GM12878 (cell line): ENCODE data around the gene EDC4. TPM values are rescaled to one million over a fixed set of nuclear protein-coding genes. Genes with fewer than 3 reads are reported as not detected.

Experiments used
- ATAC-seq: fragments of 200-7000 bp; cut with Tn5 transposase; 3 replicates; pipeline ENCODE4 v1.9.1; 2020; ENCODE audit warnings: mild to moderate bottlenecking, moderate library complexity
- BruUV-seq: library from RNA; stranded (reverse); fragments of 400-500 nt; replicated peaks from 2 replicates; lab custom pipeline; 2021; lab: Mats Ljungman, UMichigan
- CTCF ChIA-PET: fragments of 300-600 bp; sonication (Branson Sonifier 250); formaldehyde crosslinking; extraction: SDS; loops from one replicate; lab custom pipeline; 2021; ENCODE audit warnings: inconsistent platforms; lab: Yijun Ruan, JAX
- POLR2A ChIA-PET: fragments of 350-600 bp; formaldehyde crosslinking; extraction: SDS; loops from one replicate; lab custom pipeline; 2021; ENCODE audit warnings: inconsistent platforms; lab: Charles Lee
- RAD21 ChIA-PET: fragments of 300-600 bp; sonication (Branson Sonifier 250); formaldehyde crosslinking; loops from one replicate; lab custom pipeline; 2023; ENCODE audit warnings: antibody characterized with exemption; ENCODE audit not compliant: unreplicated experiment; lab: Charles Lee
- SMC1A ChIA-PET: fragments of 300-600 bp; sonication (Branson Sonifier 250); formaldehyde crosslinking; loops from one replicate; lab custom pipeline; 2023; ENCODE audit not compliant: unreplicated experiment, uncharacterized antibody; lab: Charles Lee
- DNase-seq: peaks from one replicate; pipeline ENCODE4 v3.0.0-alpha.2; 2011; ENCODE audit warnings: low read depth, low spot score
- FAIRE-seq: peaks from 3 replicates; lab custom pipeline; 2011; peaks lifted over from hg19 to GRCh38; lab: Jason Lieb, UNC
- H2AFZ ChIP-seq: 2 replicates; pipeline ENCODE4 v1.6.0; 2011; ENCODE audit warnings: low read depth, low read length, control low read depth; ENCODE audit not compliant: control insufficient read depth
- H3K27ac ChIP-seq: 2 replicates; pipeline ENCODE4 v1.5.1; 2011; ENCODE audit warnings: control low read depth; ENCODE audit not compliant: control insufficient read depth, insufficient read depth
- H3K27me3 ChIP-seq, 2 experiments: replicated peaks in 1 of 2; 2 replicates each; pipeline versions ENCODE4 v1.6.0 to v1.6.1; 2011; ENCODE audit warnings: low read length in 1 of 2; ENCODE audit not compliant: control insufficient read depth in 2 of 2, insufficient read depth in 2 of 2
- H3K36me3 ChIP-seq, 2 experiments: 2 replicates each; pipeline ENCODE4 v1.5.1; 2011; ENCODE audit warnings: low read length in 1 of 2; ENCODE audit not compliant: control insufficient read depth in 2 of 2, insufficient read depth in 2 of 2
- H3K4me1 ChIP-seq: 2 replicates; pipeline ENCODE4 v1.6.1; 2011; ENCODE audit warnings: mild to moderate bottlenecking, low read length, moderate library complexity, mixed read lengths; ENCODE audit not compliant: control insufficient read depth, insufficient read depth
- H3K4me2 ChIP-seq: 2 replicates; pipeline ENCODE4 v1.6.0; 2011; ENCODE audit warnings: control low read depth; ENCODE audit not compliant: control insufficient read depth, insufficient read depth
- H3K4me3 ChIP-seq: fragments of 200-600 bp; sonication (generic); 2 replicates; pipeline ENCODE4 v1.5.1; 2016
- H3K79me2 ChIP-seq: 2 replicates; pipeline ENCODE4 v1.6.0; 2011; ENCODE audit warnings: low read length; ENCODE audit not compliant: control insufficient read depth, insufficient read depth
- H3K9ac ChIP-seq: 2 replicates; pipeline ENCODE4 v1.8.0; 2011; ENCODE audit warnings: low read length, control low read depth, mixed read lengths; ENCODE audit not compliant: control insufficient read depth, insufficient read depth
- H3K9me3 ChIP-seq: replicated peaks from 3 replicates; pipeline ENCODE4 v1.5.1; 2011; ENCODE audit warnings: mild to moderate bottlenecking, low read length; ENCODE audit not compliant: control insufficient read depth, insufficient read depth
- H4K20me1 ChIP-seq: 2 replicates; pipeline ENCODE4 v1.6.0; 2011; ENCODE audit not compliant: control insufficient read depth, insufficient read depth
- BMI1 ChIP-seq: fragments of 450-650 bp; IDR thresholded peaks from 2 replicates; pipeline ENCODE4 v1.6.1; 2016; ENCODE audit warnings: mild to moderate bottlenecking, moderate library complexity, borderline replicate concordance
- CREM ChIP-seq: IDR thresholded peaks from 2 replicates; pipeline ENCODE4 v1.6.1; 2014; ENCODE audit warnings: antibody characterized with exemption, low read depth
- EP300 ChIP-seq, 2 experiments: fragments of 150-350 bp in 1 of 2; IDR thresholded peaks; 2 replicates each; pipeline ENCODE4 v1.6.1; 2011 to 2012; ENCODE audit warnings: low read depth in 2 of 2, low read length in 2 of 2, borderline replicate concordance in 1 of 2, improper control_type of control experiment in 1 of 2, inconsistent platforms in 1 of 2; ENCODE audit not compliant: control insufficient read depth in 1 of 2
- FOXK2 ChIP-seq: fragments of 450-650 bp; IDR thresholded peaks from 2 replicates; pipeline ENCODE4 v1.6.1; 2017; ENCODE audit warnings: mild to moderate bottlenecking, moderate library complexity
- FOXM1 ChIP-seq: IDR thresholded peaks from 2 replicates; pipeline ENCODE4 v1.6.1; 2012; ENCODE audit warnings: low read depth, mild to moderate bottlenecking, inconsistent platforms, low read length, moderate library complexity
- HDGF ChIP-seq: fragments of 450-650 bp; IDR thresholded peaks from 2 replicates; pipeline ENCODE4 v1.6.1; 2016; ENCODE audit warnings: antibody characterized with exemption
- JUND ChIP-seq: IDR thresholded peaks from 2 replicates; pipeline ENCODE4 v1.6.1; 2012; ENCODE audit warnings: low read depth, mild to moderate bottlenecking, low read length, improper control_type of control experiment, moderate library complexity
- NBN ChIP-seq: fragments of 450-650 bp; IDR thresholded peaks from 2 replicates; pipeline ENCODE4 v1.6.1; 2016
- NFYB ChIP-seq: IDR thresholded peaks from 2 replicates; pipeline ENCODE4 v1.6.1; 2011; ENCODE audit warnings: low read depth, mild to moderate bottlenecking, low read length, improper control_type of control experiment, moderate library complexity; ENCODE audit not compliant: insufficient read depth
- POLR2AphosphoS5 ChIP-seq: IDR thresholded peaks from 2 replicates; pipeline ENCODE4 v1.6.1; 2011; ENCODE audit warnings: mild to moderate bottlenecking, low read length, inconsistent platforms
- RCOR1 ChIP-seq: conservative IDR thresholded peaks from 2 replicates; pipeline ENCODE4 v1.6.1; 2012; ENCODE audit warnings: low read depth, low read length, improper control_type of control experiment
- RFX5 ChIP-seq: IDR thresholded peaks from 2 replicates; pipeline ENCODE4 v1.6.1; 2011; ENCODE audit warnings: low read depth, low read length, improper control_type of control experiment
- ZNF384 ChIP-seq: IDR thresholded peaks from 2 replicates; pipeline ENCODE4 v1.6.1; 2012; ENCODE audit warnings: low read depth, mild to moderate bottlenecking, low read length, improper control_type of control experiment, borderline replicate concordance
- WGBS: methylation state at CpG from one replicate; pipeline ENCODE4 v1.1.6; 2016; ENCODE audit warnings: low lambda C conversion rate; ENCODE audit not compliant: insufficient replicate concordance, insufficient coverage; ENCODE audit errors: missing lambda C conversion rate; 5-methylcytosine and 5-hydroxymethylcytosine counted together
- in situ Hi-C: fragments of 300-500 bp; cut with MboI; formaldehyde crosslinking; loops from 9 replicates; pipeline ENCODE4 v1.14.3; 2018; ENCODE audit warnings: mixed read lengths
- intact Hi-C: fragments of 100-400 bp; cut with micrococcal nuclease; formaldehyde crosslinking; loops from one replicate; pipeline ENCODE4 v1.14.2; 2022; ENCODE audit not compliant: unreplicated experiment
- polyA plus RNA-seq, 11 experiments: library from polyadenylated mRNA; depleted of rRNA in 4 of 11; unstranded in 6 of 11; stranded (reverse) in 5 of 11; fragments of >200 nt; fragmentation: Nextera tagmentation in 4 of 11; fragmentation: Illumina TruSeq in 1 of 11; extraction: Ambion mirVana in 4 of 11; extraction: Trizol in 1 of 11; gene quantifications; 1 replicate in 1 of 11; 2 replicates in 10 of 11; pipeline versions ENCODE4 v1.2.1 to v1.2.3, GENCODE V29; 2011 to 2016; ENCODE audit warnings: inconsistent platforms in 2 of 11, missing spikeins in 2 of 11, low read depth in 1 of 11
- total RNA-seq, 4 experiments: library from RNA; depleted of rRNA in 3 of 4; stranded (reverse); fragments of >200 nt in 3 of 4; fragmentation: Illumina TruSeq in 1 of 4; extraction: Trizol in 1 of 4; gene quantifications; 2 replicates each; pipeline versions ENCODE4 v1.2.1 to v1.2.3, GENCODE V29; 2013 to 2021

The EDC4 gene
- total and polyA plus RNA-seq, 10 of the 15 experiments (the other 5 are each of a cell fraction or from before 2014, with no cell fraction given), result 1.2 to 86.0 (median 53.4) TPM

DNA sequence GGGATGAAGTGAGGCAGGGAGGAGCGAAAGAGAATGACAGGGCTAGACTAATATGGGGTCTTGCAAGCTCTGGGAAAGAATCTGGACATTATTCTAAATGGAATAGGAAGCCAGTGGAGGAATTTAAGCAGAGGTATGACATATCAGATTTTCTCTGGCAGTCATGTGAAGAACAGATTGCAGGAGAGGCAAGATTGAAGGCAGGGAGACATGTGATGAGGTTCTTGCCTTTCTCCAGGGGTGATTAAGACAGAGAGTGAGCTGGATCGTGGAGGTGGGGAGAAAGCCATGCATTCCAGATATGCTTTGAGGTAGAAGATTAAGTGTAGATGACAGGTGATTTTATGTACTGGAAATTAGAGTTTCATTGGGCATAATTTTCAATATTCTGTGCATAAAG, 35.0 kb upstream of the EDC4 start:
- POLR2A ChIA-PET, result interaction anchor here (0.7 kb wide), 1 partner anchor 24 kb away, joined by 3 read pairs; no protein-coding TSS in a partner anchor
- in situ Hi-C loops (no loop called here), intact Hi-C loops (no loop called here)
- Histone ChIP-seq H3K9ac (no peak overlapping the region), H3K9me3 (no peaks in the 10 kb centered on the region), H3K79me2 (peaks cover 12% of the 10 kb centered on the region), H3K4me2 (no peak overlapping the region), H4K20me1 (no peaks in the 10 kb centered on the region), H3K4me1 (peaks cover 7% of the 10 kb centered on the region; the same call in 1 of the 2 replicates), H3K27me3 (no peaks in the 10 kb centered on the region), H3K27ac (no peak overlapping the region), H3K4me3 (no peak overlapping the region), H2AFZ (no peak overlapping the region), H3K36me3 (no peaks in the 10 kb centered on the region)
- BruUV-seq, result no TSS peak
- SMC1A ChIA-PET, result interaction anchor here (0.6 kb wide), 1 partner anchor 70 kb away, joined by 3 read pairs; no protein-coding TSS in a partner anchor
- no peak for TF ChIP-seq RCOR1
- TF ChIP-seq FOXK2, result no peak
- TF ChIP-seq NBN, result no peak
- no peak for TF ChIP-seq JUND
- no peak for TF ChIP-seq POLR2AphosphoS5
- TF ChIP-seq BMI1, result no peak
- TF ChIP-seq EP300 (IDR thresholded peaks at IDR 0.05; ENCODE audit: borderline replicate concordance in 1 of 2, control insufficient read depth in 1 of 2, low read depth in 2 of 2, low read length in 2 of 2), result no peak
- TF ChIP-seq NFYB, result no peak
- TF ChIP-seq ZNF384, result no peak
- no peak for TF ChIP-seq HDGF
- no peak for TF ChIP-seq CREM
- no peak for TF ChIP-seq RFX5
- TF ChIP-seq FOXM1, result no peak
- DNase-seq, result no peak
- RAD21 ChIA-PET, result interaction anchor here (0.6 to 0.9 kb wide), 2 partner anchors 28 to 284 kb away, joined by 3 read pairs; no protein-coding TSS in a partner anchor
- FAIRE-seq, result no peak
- CTCF ChIA-PET, result no interaction called here
- 14% methylated on average over 2 of the region's 2 CpGs for WGBS
- ATAC-seq, result no peak
